HEK293T (cell line): ENCODE results near the gene TCTN3.

Experiments
- CTBP1 ChIP-seq: fragments of 450-650 bp; IDR thresholded peaks from 2 replicates; pipeline ENCODE4 v1.6.1; 2016; ENCODE audit warnings: borderline replicate concordance
- ELF4 ChIP-seq: fragments of 450-650 bp; IDR thresholded peaks from 2 replicates; pipeline ENCODE4 v1.6.1; 2017; ENCODE audit warnings: antibody characterized with exemption
- FOXA1 ChIP-seq: fragments of 450-650 bp; IDR thresholded peaks from 2 replicates; pipeline ENCODE4 v1.6.1; 2016; ENCODE audit warnings: mild to moderate bottlenecking
- FOXM1 ChIP-seq: fragments of 450-650 bp; IDR thresholded peaks from 2 replicates; pipeline ENCODE4 v1.6.1; 2017; ENCODE audit warnings: mild to moderate bottlenecking, borderline replicate concordance
- HDGF ChIP-seq: fragments of 450-650 bp; IDR thresholded peaks from 2 replicates; pipeline ENCODE4 v1.6.1; 2017; ENCODE audit warnings: antibody characterized with exemption, borderline replicate concordance
- NFRKB ChIP-seq: fragments of 450-650 bp; IDR thresholded peaks from 2 replicates; pipeline ENCODE4 v1.6.1; 2016; ENCODE audit warnings: mild to moderate bottlenecking, moderate library complexity
- SP1 ChIP-seq: fragments of 450-650 bp; IDR thresholded peaks from 2 replicates; pipeline ENCODE4 v1.6.1; 2017
- SUZ12 ChIP-seq: fragments of 450-650 bp; IDR thresholded peaks from 2 replicates; pipeline ENCODE4 v1.6.1; 2016; ENCODE audit warnings: mild to moderate bottlenecking
- TARDBP ChIP-seq: fragments of 450-650 bp; IDR thresholded peaks from 2 replicates; pipeline ENCODE4 v1.6.1; 2016
- ZNF384 ChIP-seq: fragments of 450-650 bp; IDR thresholded peaks from 2 replicates; pipeline ENCODE4 v1.6.1; 2016

DNA sequence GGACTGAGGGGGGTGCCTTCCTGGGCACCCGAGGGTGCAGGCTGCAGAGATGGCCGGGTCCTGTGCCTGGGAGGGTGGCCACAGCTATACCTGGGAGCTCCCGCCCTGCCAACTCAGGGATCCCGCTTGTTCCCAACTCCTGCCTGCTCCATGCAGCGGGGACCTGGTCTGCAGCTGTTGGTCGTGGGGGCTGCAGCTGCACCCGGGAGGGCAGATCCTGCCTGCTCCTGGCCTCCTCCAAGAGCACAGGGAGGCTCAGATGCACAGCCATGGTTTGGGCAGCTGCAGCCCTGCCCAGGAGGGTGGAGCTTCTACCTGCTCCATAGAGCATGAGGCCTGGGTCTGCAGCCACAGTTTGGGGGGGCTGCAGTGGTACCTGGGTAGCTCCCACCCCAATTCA is 13.3 kb upstream of the TCTN3 start:
- TF ChIP-seq SP1: no peak
- no peak for TF ChIP-seq ELF4
- TF ChIP-seq FOXA1: no peak
- TF ChIP-seq FOXM1: no peak
- no peak for TF ChIP-seq HDGF
- TF ChIP-seq ZNF384: no peak
- TF ChIP-seq SUZ12: no peak
- no peak for TF ChIP-seq CTBP1
- no peak for TF ChIP-seq NFRKB
- no peak for TF ChIP-seq TARDBP
